GM12878 (cell line): ENCODE data around the gene PARVA. TPM values are rescaled to one million over a fixed set of nuclear protein-coding genes. Genes with fewer than 3 reads are reported as not detected.
"Not testable (repeated sequence)": the region's sequence is repeated elsewhere in the genome, so short reads cannot be mapped to it uniquely, and the experiment has no call there.

Experiments
- ATAC-seq: fragments of 200-7000 bp; cut with Tn5 transposase; 3 replicates; pipeline ENCODE4 v1.9.1; 2020; ENCODE audit warnings: mild to moderate bottlenecking, moderate library complexity
- BruUV-seq: library from RNA; stranded (reverse); fragments of 400-500 nt; replicated peaks from 2 replicates; lab custom pipeline; 2021; lab: Mats Ljungman, UMichigan
- CTCF ChIA-PET: fragments of 300-600 bp; sonication (Branson Sonifier 250); formaldehyde crosslinking; extraction: SDS; loops from one replicate; lab custom pipeline; 2021; ENCODE audit warnings: inconsistent platforms; lab: Yijun Ruan, JAX
- POLR2A ChIA-PET: fragments of 350-600 bp; formaldehyde crosslinking; extraction: SDS; loops from one replicate; lab custom pipeline; 2021; ENCODE audit warnings: inconsistent platforms; lab: Charles Lee
- RAD21 ChIA-PET: fragments of 300-600 bp; sonication (Branson Sonifier 250); formaldehyde crosslinking; loops from one replicate; lab custom pipeline; 2023; ENCODE audit warnings: antibody characterized with exemption; ENCODE audit not compliant: unreplicated experiment; lab: Charles Lee
- SMC1A ChIA-PET: fragments of 300-600 bp; sonication (Branson Sonifier 250); formaldehyde crosslinking; loops from one replicate; lab custom pipeline; 2023; ENCODE audit not compliant: unreplicated experiment, uncharacterized antibody; lab: Charles Lee
- DNase-seq: peaks from one replicate; pipeline ENCODE4 v3.0.0-alpha.2; 2011; ENCODE audit warnings: low read depth, low spot score
- FAIRE-seq: peaks from 3 replicates; lab custom pipeline; 2011; peaks lifted over from hg19 to GRCh38; lab: Jason Lieb, UNC
- H2AFZ ChIP-seq: 2 replicates; pipeline ENCODE4 v1.6.0; 2011; ENCODE audit warnings: low read depth, low read length, control low read depth; ENCODE audit not compliant: control insufficient read depth
- H3K27ac ChIP-seq: 2 replicates; pipeline ENCODE4 v1.5.1; 2011; ENCODE audit warnings: control low read depth; ENCODE audit not compliant: control insufficient read depth, insufficient read depth
- H3K27me3 ChIP-seq, 2 experiments: replicated peaks in 1 of 2; 2 replicates each; pipeline versions ENCODE4 v1.6.0 to v1.6.1; 2011; ENCODE audit warnings: low read length in 1 of 2; ENCODE audit not compliant: control insufficient read depth in 2 of 2, insufficient read depth in 2 of 2
- H3K36me3 ChIP-seq, 2 experiments: 2 replicates each; pipeline ENCODE4 v1.5.1; 2011; ENCODE audit warnings: low read length in 1 of 2; ENCODE audit not compliant: control insufficient read depth in 2 of 2, insufficient read depth in 2 of 2
- H3K4me1 ChIP-seq: 2 replicates; pipeline ENCODE4 v1.6.1; 2011; ENCODE audit warnings: mild to moderate bottlenecking, low read length, moderate library complexity, mixed read lengths; ENCODE audit not compliant: control insufficient read depth, insufficient read depth
- H3K4me2 ChIP-seq: 2 replicates; pipeline ENCODE4 v1.6.0; 2011; ENCODE audit warnings: control low read depth; ENCODE audit not compliant: control insufficient read depth, insufficient read depth
- H3K4me3 ChIP-seq: fragments of 200-600 bp; sonication (generic); 2 replicates; pipeline ENCODE4 v1.5.1; 2016
- H3K79me2 ChIP-seq: 2 replicates; pipeline ENCODE4 v1.6.0; 2011; ENCODE audit warnings: low read length; ENCODE audit not compliant: control insufficient read depth, insufficient read depth
- H3K9ac ChIP-seq: 2 replicates; pipeline ENCODE4 v1.8.0; 2011; ENCODE audit warnings: low read length, control low read depth, mixed read lengths; ENCODE audit not compliant: control insufficient read depth, insufficient read depth
- H3K9me3 ChIP-seq: replicated peaks from 3 replicates; pipeline ENCODE4 v1.5.1; 2011; ENCODE audit warnings: mild to moderate bottlenecking, low read length; ENCODE audit not compliant: control insufficient read depth, insufficient read depth
- H4K20me1 ChIP-seq: 2 replicates; pipeline ENCODE4 v1.6.0; 2011; ENCODE audit not compliant: control insufficient read depth, insufficient read depth
- GABPA ChIP-seq: IDR thresholded peaks from 2 replicates; pipeline ENCODE4 v1.6.1; 2014; ENCODE audit warnings: antibody characterized with exemption, low read depth, mild to moderate bottlenecking, inconsistent platforms
- WGBS: methylation state at CpG from one replicate; pipeline ENCODE4 v1.1.6; 2016; ENCODE audit warnings: low lambda C conversion rate; ENCODE audit not compliant: insufficient replicate concordance, insufficient coverage; ENCODE audit errors: missing lambda C conversion rate; 5-methylcytosine and 5-hydroxymethylcytosine counted together
- in situ Hi-C: fragments of 300-500 bp; cut with MboI; formaldehyde crosslinking; loops from 9 replicates; pipeline ENCODE4 v1.14.3; 2018; ENCODE audit warnings: mixed read lengths
- intact Hi-C: fragments of 100-400 bp; cut with micrococcal nuclease; formaldehyde crosslinking; loops from one replicate; pipeline ENCODE4 v1.14.2; 2022; ENCODE audit not compliant: unreplicated experiment
- polyA plus RNA-seq, 11 experiments: library from polyadenylated mRNA; depleted of rRNA in 4 of 11; unstranded in 6 of 11; stranded (reverse) in 5 of 11; fragments of >200 nt; fragmentation: Nextera tagmentation in 4 of 11; fragmentation: Illumina TruSeq in 1 of 11; extraction: Ambion mirVana in 4 of 11; extraction: Trizol in 1 of 11; gene quantifications; 1 replicate in 1 of 11; 2 replicates in 10 of 11; pipeline versions ENCODE4 v1.2.1 to v1.2.3, GENCODE V29; 2011 to 2016; ENCODE audit warnings: inconsistent platforms in 2 of 11, missing spikeins in 2 of 11, low read depth in 1 of 11
- total RNA-seq, 4 experiments: library from RNA; depleted of rRNA in 3 of 4; stranded (reverse); fragments of >200 nt in 3 of 4; fragmentation: Illumina TruSeq in 1 of 4; extraction: Trizol in 1 of 4; gene quantifications; 2 replicates each; pipeline versions ENCODE4 v1.2.1 to v1.2.3, GENCODE V29; 2013 to 2021
- TF ChIP-seq, protein P1 (sequence below): IDR thresholded peaks from 2 replicates; pipeline ENCODE4 v1.6.1; 2011; ENCODE audit warnings: low read depth, low read length, improper control_type of control experiment, borderline replicate concordance

The PARVA gene
- total and polyA plus RNA-seq, 10 of the 15 experiments (the other 5 are each of a cell fraction or from before 2014, with no cell fraction given) = 0.01 to 0.44 (median 0.03) TPM; not detected in 7

DNA sequence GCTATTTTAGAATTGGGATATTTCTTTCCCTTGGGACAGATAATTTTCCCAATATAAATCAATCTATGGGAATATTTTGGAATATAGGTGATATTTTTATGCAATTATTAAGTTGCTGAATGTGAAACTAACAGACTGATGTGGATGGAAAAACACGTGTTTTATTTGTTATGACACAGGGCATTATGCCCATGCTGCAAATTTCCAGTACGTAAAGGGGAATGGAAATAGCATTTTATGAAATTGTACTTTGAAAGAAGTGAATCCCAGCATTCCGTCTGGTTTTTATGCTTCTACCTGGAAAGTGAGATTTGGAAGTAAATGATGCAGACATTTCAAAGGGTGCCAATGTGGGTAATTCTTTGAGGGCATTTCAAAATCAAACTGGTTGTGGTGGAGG, 142.7 kb downstream of the PARVA start:
- ChIA-PET POLR2A (no interaction called here), RAD21 (no interaction called here), CTCF (interaction anchor here (1.3 kb wide), 1 partner anchor 12 kb away, joined by 4 read pairs; no protein-coding TSS in a partner anchor), SMC1A (no interaction called here)
- in situ Hi-C loops = no loop called here
- no peak for DNase-seq
- Histone ChIP-seq H3K9me3 (no peaks in the 10 kb centered on the region), H3K36me3 (no peaks in the 10 kb centered on the region), H3K4me3 (no peak overlapping the region), H3K27ac (no peak overlapping the region), H3K9ac (no peak overlapping the region), H3K27me3 (no peaks in the 10 kb centered on the region; a peak in 1 of 4 replicates), H3K4me2 (no peak overlapping the region), H3K4me1 (no peaks in the 10 kb centered on the region), H4K20me1 (no peaks in the 10 kb centered on the region; the same call in 1 of the 2 replicates), H2AFZ (no peak overlapping the region), H3K79me2 (no peaks in the 10 kb centered on the region)
- intact Hi-C loops = no loop called here
- no peak for FAIRE-seq
- no peak for ATAC-seq
- BruUV-seq = no TSS peak
- 41% methylated on average over 3 of the region's 3 CpGs for WGBS
- TF ChIP-seq, protein P1, sequence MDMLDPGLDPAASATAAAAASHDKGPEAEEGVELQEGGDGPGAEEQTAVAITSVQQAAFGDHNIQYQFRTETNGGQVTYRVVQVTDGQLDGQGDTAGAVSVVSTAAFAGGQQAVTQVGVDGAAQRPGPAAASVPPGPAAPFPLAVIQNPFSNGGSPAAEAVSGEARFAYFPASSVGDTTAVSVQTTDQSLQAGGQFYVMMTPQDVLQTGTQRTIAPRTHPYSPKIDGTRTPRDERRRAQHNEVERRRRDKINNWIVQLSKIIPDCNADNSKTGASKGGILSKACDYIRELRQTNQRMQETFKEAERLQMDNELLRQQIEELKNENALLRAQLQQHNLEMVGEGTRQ = no peak
- no peak for TF ChIP-seq GABPA

DNA sequence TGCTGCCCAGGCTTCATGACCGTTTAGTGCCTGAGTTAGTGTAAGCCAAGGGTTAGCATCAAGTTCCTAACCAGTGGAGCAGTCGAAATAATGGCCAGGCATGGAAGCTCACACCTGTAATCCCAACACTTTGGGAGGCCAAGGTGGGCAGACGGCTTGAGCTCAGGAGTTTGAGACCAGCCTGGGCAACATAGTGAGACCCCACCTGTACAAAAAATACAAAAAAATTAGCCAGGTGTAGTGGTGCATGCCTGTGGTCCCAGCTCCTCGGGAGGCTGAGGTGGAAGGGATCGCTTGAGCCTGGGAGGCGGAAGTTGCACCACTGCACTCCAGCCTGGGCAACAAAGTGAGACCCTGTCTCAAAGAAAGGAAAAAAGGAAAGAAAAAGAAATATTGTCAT, 143.2 kb downstream of the PARVA start:
- H3K4me1 ChIP-seq, H3K27me3 ChIP-seq, BruUV-seq, H3K9me3 ChIP-seq, SMC1A ChIA-PET, H2AFZ ChIP-seq, H3K27ac ChIP-seq, in situ Hi-C loops, H4K20me1 ChIP-seq, intact Hi-C loops, H3K4me2 ChIP-seq, POLR2A ChIA-PET, H3K79me2 ChIP-seq, FAIRE-seq, RAD21 ChIA-PET, H3K9ac ChIP-seq, H3K36me3 ChIP-seq, ATAC-seq, H3K4me3 ChIP-seq, DNase-seq: not testable (repeated sequence)
- 20% methylated on average over 6 of the region's 6 CpGs for WGBS
- CTCF ChIA-PET = interaction anchor here (1.3 kb wide), 1 partner anchor 11 kb away, joined by 4 read pairs; no protein-coding TSS in a partner anchor
